BJ (cell line): ENCODE measurements around the gene MAP2K4. TPM values are rescaled to one million over a fixed set of nuclear protein-coding genes. Genes with fewer than 3 reads are reported as not detected.

Source experiments
- CTCF ChIA-PET: fragments of 350-600 bp; formaldehyde crosslinking; extraction: SDS; loops from one replicate; lab custom pipeline; 2021; ENCODE audit warnings: antibody characterized with exemption, inconsistent platforms; lab: Yijun Ruan, JAX
- POLR2A ChIA-PET: fragments of 300-600 bp; sonication (Branson Sonifier 250); formaldehyde crosslinking; extraction: SDS; loops from one replicate; lab custom pipeline; 2021; ENCODE audit warnings: antibody characterized with exemption; lab: Charles Lee
- DNase-seq: peaks from one replicate; pipeline ENCODE4 v3.0.0-alpha.2; 2011; ENCODE audit warnings: low read depth
- H3K27me3 ChIP-seq: 2 replicates; pipeline ENCODE4 v1.6.0; 2011; ENCODE audit warnings: low read length; ENCODE audit not compliant: control insufficient read depth, insufficient read depth
- H3K36me3 ChIP-seq: 2 replicates; pipeline ENCODE4 v1.5.1; 2011; ENCODE audit warnings: low read length; ENCODE audit not compliant: control insufficient read depth, insufficient read depth
- H3K4me3 ChIP-seq: 2 replicates; pipeline ENCODE4 v1.5.1; 2011; ENCODE audit warnings: low read depth, mild to moderate bottlenecking, control low read depth, low read length
- CTCF ChIP-seq: IDR thresholded peaks from 2 replicates; pipeline ENCODE4 v1.5.1; 2011; ENCODE audit warnings: low read depth, mild to moderate bottlenecking, control low read depth, inconsistent platforms, low read length, moderate library complexity; ENCODE audit not compliant: insufficient read depth
- polyA plus RNA-seq: library from polyadenylated mRNA; depleted of rRNA; stranded (reverse); fragments of >200 nt; gene quantifications from 2 replicates; pipeline ENCODE4 v1.2.3, GENCODE V29; 2011

MAP2K4 gene
- polyA plus RNA-seq, 1 experiment, result 12.8 TPM

DNA sequence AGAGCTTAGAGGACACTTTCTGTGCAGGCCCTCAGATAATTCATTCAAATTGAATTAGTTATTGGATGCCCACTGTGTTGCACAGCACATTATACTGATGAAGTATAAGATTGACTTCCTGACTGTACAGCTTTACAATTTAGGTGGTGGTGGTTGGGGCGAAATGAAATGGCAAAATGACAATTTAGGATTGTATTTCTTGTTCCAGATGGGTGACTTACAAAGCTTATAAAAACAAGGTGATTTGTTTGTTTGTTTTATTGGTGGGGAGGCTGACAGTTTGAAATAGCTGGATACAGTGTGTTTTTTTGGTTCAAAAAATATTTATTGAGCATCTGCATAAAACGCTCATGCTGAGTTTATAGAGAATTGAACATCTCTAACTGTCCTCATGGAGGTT is 1.6 kb downstream of the MAP2K4 start:
- ChIA-PET POLR2A (interaction anchor here (0.7 kb wide), 1 partner anchor 25 kb away, joined by 3 read pairs; the partner anchor contains the start of gene ZNF18), CTCF (interaction anchor here (1.0 to 1.9 kb wide), 4 partner anchors 9 to 1003 kb away, joined by 3 to 6 read pairs (median 3); no protein-coding TSS in a partner anchor)
- no peak for DNase-seq
- H3K27me3 ChIP-seq, result no peaks in the 10 kb centered on the region; the same call in 1 of the 2 replicates
- no peaks in the 10 kb centered on the region for H3K36me3 ChIP-seq
- no peak overlapping the region for H3K4me3 ChIP-seq
- TF ChIP-seq CTCF, result no peak

- POLR2A ChIA-PET, result no interaction called here
- CTCF ChIA-PET, result no interaction called here
These were observed 3.6 kb downstream of the MAP2K4 start for GRCh38 chr17:12024327-12024726.

GRCh38 chr17:12027658-12028057 is 7.0 kb downstream of the MAP2K4 start:
- TF ChIP-seq CTCF, result no peak
- DNase-seq, result no peak
- ChIA-PET POLR2A (no interaction called here), CTCF (interaction anchor here (0.6 kb wide), 1 partner anchor 714 kb away, joined by 3 read pairs; no protein-coding TSS in a partner anchor)
- Histone ChIP-seq H3K36me3 (no peaks in the 10 kb centered on the region), H3K4me3 (no peak overlapping the region), H3K27me3 (no peaks in the 10 kb centered on the region)

More at GRCh38 chr17:12024327-12024726, 3.6 kb downstream of the MAP2K4 start:
- no peak for DNase-seq
- Histone ChIP-seq H3K27me3 (no peaks in the 10 kb centered on the region; the same call in 1 of the 2 replicates), H3K4me3 (no peak overlapping the region), H3K36me3 (no peaks in the 10 kb centered on the region)
- no peak for TF ChIP-seq CTCF

GRCh38 chr17:12028611-12029010 is 7.9 kb downstream of the MAP2K4 start:
- CTCF ChIA-PET, result no interaction called here

GRCh38 chr17:12034538-12034937 is 13.9 kb downstream of the MAP2K4 start:
- Histone ChIP-seq H3K36me3 (no peaks in the 10 kb centered on the region), H3K4me3 (no peak overlapping the region), H3K27me3 (no peaks in the 10 kb centered on the region)
- ChIA-PET CTCF (no interaction called here), POLR2A (no interaction called here)
- no peak for DNase-seq
- no peak for TF ChIP-seq CTCF

More at GRCh38 chr17:12028611-12029010, 7.9 kb downstream of the MAP2K4 start:
- Histone ChIP-seq H3K27me3 (no peaks in the 10 kb centered on the region), H3K36me3 (no peaks in the 10 kb centered on the region), H3K4me3 (no peak overlapping the region)
- POLR2A ChIA-PET, result no interaction called here
- DNase-seq, result no peak
- no peak for TF ChIP-seq CTCF
